T-helper 2 cell treated with Interferon-gamma antibody and Interleukin-4, amounts not matched to agents 5 μg/mL and 100 μg/mL, for 36 hours (primary cell): ENCODE data around the gene LRRFIP1.
"Not testable (repeated sequence)": the region's sequence is repeated elsewhere in the genome, so short reads cannot be mapped to it uniquely, and the experiment has no call there.

Experiments
- DNase-seq: peaks from one replicate; pipeline ENCODE4 v3.0.0; 2021; ENCODE audit warnings: low spot score
- H3K27ac Mint-ChIP-seq: one replicate; pipeline ENCODE4 v1.8.0; 2021; ENCODE audit warnings: mild to moderate bottlenecking, mixed read lengths
- H3K27me3 Mint-ChIP-seq: one replicate; pipeline ENCODE4 v1.8.0; 2021; ENCODE audit warnings: low read depth, mixed read lengths
- H3K36me3 Mint-ChIP-seq: one replicate; pipeline ENCODE4 v1.8.0; 2021; ENCODE audit warnings: low read depth, mixed read lengths
- H3K4me1 Mint-ChIP-seq: one replicate; pipeline ENCODE4 v1.8.0; 2021; ENCODE audit warnings: low read depth, mixed read lengths
- H3K4me3 Mint-ChIP-seq: one replicate; pipeline ENCODE4 v1.8.0; 2022; ENCODE audit warnings: mild to moderate bottlenecking, moderate library complexity, mixed read lengths
- H3K9me3 Mint-ChIP-seq: one replicate; pipeline ENCODE4 v1.8.0; 2021; ENCODE audit warnings: mixed read lengths

LRRFIP1 gene

DNA sequence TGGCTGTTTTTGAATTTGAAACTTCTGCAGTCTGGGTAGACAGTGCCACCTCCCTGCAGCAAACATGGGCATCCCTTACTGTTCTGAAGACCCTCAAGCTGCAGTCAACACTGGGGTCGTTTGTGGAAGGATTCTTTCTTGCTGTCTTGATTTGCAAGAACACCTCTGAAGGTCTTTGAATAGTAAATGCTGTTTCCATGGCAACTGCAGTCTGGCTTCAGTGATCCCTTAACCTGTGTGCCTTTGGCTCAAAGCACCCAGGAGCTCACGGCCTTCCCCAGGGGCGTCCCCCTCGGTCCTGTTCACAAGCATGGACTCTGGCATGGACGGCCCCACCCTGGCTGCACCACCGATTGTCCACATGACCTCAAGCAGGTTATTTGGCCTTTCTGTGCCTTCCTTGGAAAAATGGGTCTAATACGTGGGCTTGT lies 38.3 kb downstream of the LRRFIP1 start:
- DNase-seq: no peak
- Mint-ChIP-seq H3K27ac (no peak overlapping the region), H3K4me1 (peaks cover 6% of the 10 kb centered on the region), H3K4me3 (no peak overlapping the region), H3K27me3 (peaks cover 25% of the 10 kb centered on the region), H3K9me3 (no peaks in the 10 kb centered on the region), H3K36me3 (no peaks in the 10 kb centered on the region)

DNA sequence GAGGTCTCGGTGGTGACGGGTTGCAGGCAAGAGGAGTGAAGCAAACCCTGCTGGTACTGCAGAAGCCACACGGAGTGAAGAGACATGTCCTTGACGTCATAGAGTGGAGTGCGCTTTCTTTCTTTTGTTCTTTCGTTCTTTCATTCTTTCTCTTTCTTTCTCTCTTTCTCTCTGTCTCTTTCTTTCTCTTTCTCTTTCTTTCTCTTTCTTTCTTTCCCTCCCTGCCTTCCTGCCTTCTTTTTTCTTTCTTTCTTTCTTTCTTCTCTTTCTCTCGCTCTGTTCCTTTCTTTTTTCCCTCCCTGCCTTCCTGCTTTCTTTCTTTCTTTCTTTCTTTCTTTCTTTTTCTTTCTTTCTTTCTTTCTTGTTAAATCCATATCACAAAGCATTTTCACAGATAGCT lies 39.2 kb downstream of the LRRFIP1 start:
- Mint-ChIP-seq H3K27ac (no peak overlapping the region), H3K27me3 (peaks cover 25% of the 10 kb centered on the region), H3K9me3 (no peaks in the 10 kb centered on the region), H3K4me1 (peaks cover 7% of the 10 kb centered on the region), H3K36me3 (no peaks in the 10 kb centered on the region), H3K4me3 (no peak overlapping the region)
- no peak for DNase-seq

DNA sequence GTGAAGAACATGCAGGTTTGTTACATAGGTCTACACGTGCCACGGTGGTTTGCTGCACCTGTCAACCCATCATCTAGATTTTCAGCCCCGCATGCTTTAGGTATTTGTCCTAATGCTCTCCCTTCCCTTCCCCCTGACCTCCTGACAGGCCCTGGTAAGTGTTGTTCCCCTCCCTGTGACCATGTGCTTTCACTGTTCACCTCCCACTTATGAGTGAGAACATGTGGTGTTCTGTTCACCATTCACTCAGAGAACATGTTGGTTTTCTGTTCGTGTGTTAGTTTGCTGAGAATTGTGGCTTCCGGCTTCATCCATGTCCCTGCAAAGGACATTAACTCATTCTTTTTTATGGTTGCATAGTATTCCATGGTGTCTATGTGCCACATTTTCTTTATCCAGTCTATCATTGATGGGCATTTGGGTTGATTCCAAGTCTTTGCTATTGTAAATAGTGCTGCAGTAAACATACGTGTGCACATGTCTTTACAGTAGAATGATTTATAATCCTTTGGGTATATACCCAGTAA lies 39.7 kb downstream of the LRRFIP1 start:
- H3K4me3 Mint-ChIP-seq, DNase-seq, H3K27ac Mint-ChIP-seq, H3K9me3 Mint-ChIP-seq, H3K36me3 Mint-ChIP-seq: not testable (repeated sequence)
- peaks cover 25% of the 10 kb centered on the region for H3K27me3 Mint-ChIP-seq
- H3K4me1 Mint-ChIP-seq: peaks cover 10% of the 10 kb centered on the region

DNA sequence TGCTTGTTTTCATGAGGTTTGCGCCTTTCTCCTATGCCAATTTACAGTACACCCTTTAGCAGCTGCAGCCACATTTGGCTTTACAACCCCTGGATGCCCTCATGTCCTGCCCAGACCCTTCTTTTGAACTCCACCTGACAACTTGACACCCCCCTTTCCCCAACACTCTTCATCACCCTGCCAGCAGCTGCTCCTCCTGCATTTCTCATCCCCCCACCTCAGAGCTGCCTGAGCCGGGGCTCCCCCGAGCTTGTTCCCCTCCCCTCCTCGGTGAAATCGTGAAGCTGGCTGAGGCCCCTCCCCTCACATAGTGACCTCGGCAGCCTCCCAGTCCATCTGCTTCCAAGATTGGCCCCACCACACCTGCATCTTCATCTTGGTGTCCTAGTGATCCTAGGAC lies 40.5 kb downstream of the LRRFIP1 start:
- peaks cover 10% of the 10 kb centered on the region for H3K4me1 Mint-ChIP-seq
- H3K27me3 Mint-ChIP-seq: peaks cover 21% of the 10 kb centered on the region
- H3K27ac Mint-ChIP-seq: no peak overlapping the region
- H3K9me3 Mint-ChIP-seq: no peaks in the 10 kb centered on the region
- no peak for DNase-seq
- no peak overlapping the region for H3K4me3 Mint-ChIP-seq
- no peaks in the 10 kb centered on the region for H3K36me3 Mint-ChIP-seq

DNA sequence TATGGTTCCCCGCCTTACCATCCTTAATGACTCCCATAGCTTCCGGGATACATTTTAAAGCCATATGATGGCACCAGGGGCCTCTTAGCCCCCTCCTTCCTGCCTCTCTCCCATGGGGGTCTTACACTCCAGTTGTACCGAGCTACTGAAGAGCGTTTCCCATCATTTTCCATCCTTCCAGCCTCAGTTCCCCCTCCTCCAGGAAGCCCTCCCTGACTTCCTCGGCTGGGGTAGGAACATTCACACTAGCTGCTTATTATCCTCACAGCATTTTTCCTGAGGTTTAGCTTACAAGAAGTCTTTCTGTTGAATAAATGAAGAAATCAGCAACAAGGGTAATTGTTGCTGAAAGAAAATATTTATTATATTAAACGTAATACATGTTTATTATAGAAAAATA lies 41.1 kb downstream of the LRRFIP1 start:
- Mint-ChIP-seq H3K4me1 (peaks cover 12% of the 10 kb centered on the region), H3K4me3 (no peak overlapping the region), H3K36me3 (no peaks in the 10 kb centered on the region), H3K9me3 (no peaks in the 10 kb centered on the region), H3K27me3 (peaks cover 20% of the 10 kb centered on the region), H3K27ac (no peak overlapping the region)
- DNase-seq: no peak

DNA sequence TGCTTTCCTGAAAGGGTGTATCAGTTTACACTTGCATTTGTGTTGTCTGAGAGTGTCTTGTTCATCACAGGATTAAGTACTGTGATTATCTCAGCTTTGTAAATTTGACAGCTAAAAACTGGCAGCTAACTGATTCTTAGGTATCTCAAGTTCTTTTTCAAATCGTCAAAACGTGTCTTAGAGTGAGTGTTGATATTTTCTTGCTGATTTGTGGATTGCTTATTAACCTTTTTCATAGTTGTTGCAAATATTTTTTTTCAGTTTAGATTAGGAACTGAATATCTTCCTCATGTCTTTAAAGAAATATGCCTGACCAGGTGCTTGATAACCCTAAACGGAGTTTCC lies 41.9 kb downstream of the LRRFIP1 start:
- Mint-ChIP-seq H3K27me3 (peaks cover 15% of the 10 kb centered on the region), H3K4me1 (peaks cover 20% of the 10 kb centered on the region), H3K27ac (no peak overlapping the region), H3K9me3 (no peaks in the 10 kb centered on the region), H3K4me3 (no peak overlapping the region), H3K36me3 (no peaks in the 10 kb centered on the region)
- DNase-seq: no peak

DNA sequence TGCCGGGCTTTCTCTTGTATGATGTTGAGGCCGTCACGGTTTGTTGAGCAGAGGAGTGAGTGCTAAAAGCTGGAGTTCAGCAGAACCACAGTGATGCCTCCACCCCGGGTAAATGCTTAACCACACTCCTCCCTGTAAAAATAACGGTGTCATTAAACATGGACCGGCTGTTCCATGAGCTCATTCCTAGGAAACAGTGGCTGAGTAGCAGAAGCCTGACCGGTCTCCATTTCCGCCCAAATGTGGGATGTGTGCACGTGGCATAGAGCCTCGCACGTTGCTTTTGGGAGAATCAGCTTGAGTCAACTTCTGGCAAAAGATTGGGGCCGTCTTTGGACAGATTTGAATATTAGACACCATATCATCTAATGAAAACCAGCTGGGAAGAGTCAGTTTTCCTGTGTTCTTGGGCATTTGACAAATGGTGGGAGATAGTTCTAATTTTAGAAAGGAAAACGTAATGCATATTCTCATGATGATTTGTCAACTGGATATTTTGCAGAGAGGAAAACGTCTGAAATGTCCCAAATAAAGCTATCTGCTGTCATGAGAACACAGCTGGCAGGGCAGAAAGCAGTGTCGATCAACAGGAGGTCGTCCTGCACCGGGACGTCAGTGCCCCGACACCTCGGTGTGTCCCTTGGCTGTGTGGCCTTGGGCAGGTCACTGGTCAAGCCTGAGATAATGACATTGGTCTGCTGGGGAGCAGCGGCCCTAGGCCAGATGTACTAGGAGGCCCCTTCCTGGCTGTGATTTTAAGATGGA lies 42.4 kb downstream of the LRRFIP1 start:
- Mint-ChIP-seq H3K4me1 (peaks cover 26% of the 10 kb centered on the region), H3K4me3 (no peak overlapping the region)

DNA sequence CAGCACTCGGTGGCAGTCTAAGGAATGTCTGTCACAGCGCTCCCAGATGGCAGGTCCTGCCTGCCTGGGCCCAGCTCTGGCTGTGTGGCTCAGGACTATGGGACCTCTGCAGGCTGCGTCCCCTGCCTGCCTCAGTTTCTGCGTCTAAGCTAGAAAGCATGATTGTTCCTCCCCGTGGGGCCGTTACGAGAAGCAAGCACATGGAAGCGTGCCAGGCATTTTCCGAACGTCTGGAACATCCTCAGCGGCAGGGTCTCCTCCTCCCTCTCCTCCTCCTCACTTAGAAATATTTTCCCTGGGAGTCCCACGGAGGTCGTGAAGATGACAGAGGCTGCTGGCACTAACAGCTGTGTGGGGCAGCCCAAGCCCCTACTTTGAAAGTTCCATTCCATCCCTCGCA lies 43.3 kb downstream of the LRRFIP1 start:
- Mint-ChIP-seq H3K4me1 (peaks cover 34% of the 10 kb centered on the region), H3K9me3 (no peaks in the 10 kb centered on the region), H3K4me3 (no peak overlapping the region), H3K27ac (no peak overlapping the region), H3K27me3 (peaks cover 15% of the 10 kb centered on the region), H3K36me3 (no peaks in the 10 kb centered on the region)
- no peak for DNase-seq

More for the DNA sequence above, 42.4 kb downstream of the LRRFIP1 start:
- H3K27ac Mint-ChIP-seq: no peak overlapping the region
- H3K36me3 Mint-ChIP-seq: no peaks in the 10 kb centered on the region
- no peak for DNase-seq
- H3K27me3 Mint-ChIP-seq: peaks cover 15% of the 10 kb centered on the region
- no peaks in the 10 kb centered on the region for H3K9me3 Mint-ChIP-seq

DNA sequence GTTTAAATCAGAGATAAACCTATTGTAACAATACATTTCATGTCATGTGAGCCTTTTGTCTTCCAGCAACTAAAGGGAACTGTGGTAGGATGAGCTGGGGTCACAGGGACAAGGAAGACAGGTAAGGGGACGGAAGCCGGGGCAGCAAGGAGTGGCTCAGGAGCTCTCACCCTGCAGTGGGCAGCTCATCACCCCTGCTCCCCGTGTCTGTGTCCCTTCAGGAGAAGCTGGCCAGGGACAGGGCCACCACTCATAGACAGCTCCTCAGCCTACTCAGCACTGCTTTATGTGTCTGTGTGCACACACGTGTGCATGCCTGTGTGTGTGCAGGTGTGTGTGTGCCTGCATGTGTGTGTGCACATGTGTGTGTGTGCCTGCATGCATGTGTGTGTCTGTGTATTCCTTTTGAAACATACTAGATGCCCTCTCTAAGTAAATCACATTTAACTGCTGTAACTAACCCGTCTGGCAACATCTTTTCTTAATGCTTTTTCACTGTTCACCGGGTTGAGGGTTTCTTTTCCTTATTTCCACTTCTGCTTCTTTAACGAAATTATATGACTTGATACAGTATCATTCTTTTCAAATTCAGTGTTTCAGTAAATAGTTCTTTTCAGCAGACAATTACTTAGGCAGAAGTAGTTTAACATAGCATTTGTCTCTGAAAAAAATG lies 44.2 kb downstream of the LRRFIP1 start:
- no peak overlapping the region for H3K27ac Mint-ChIP-seq
- no peaks in the 10 kb centered on the region for H3K36me3 Mint-ChIP-seq
- DNase-seq: no peak
- H3K9me3 Mint-ChIP-seq: no peaks in the 10 kb centered on the region
- H3K4me1 Mint-ChIP-seq: peaks cover 43% of the 10 kb centered on the region
- H3K4me3 Mint-ChIP-seq: no peak overlapping the region
- peaks cover 9% of the 10 kb centered on the region for H3K27me3 Mint-ChIP-seq

DNA sequence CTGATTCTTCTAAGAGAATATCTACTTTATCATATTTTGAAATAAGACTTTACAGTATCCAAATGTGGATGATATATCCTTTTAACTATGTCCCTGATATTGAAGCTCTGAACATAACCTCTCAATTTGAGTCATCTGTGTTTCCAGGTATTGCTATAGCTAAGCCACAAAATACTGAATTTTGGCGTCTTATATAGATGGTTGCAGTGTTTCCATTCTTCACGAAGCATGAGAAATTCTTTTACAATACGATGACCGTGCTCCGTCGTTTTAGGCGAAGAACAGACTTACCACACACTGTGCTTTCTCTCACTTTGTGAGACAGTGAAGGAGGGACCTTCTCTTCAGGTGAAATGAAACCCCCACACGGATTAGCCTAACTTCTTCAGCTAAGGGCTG lies 45.3 kb downstream of the LRRFIP1 start:
- Mint-ChIP-seq H3K27me3 (peaks cover 3% of the 10 kb centered on the region), H3K9me3 (no peaks in the 10 kb centered on the region), H3K4me3 (peak overlapping the region; percentile 89), H3K4me1 (peaks cover 51% of the 10 kb centered on the region), H3K36me3 (no peaks in the 10 kb centered on the region), H3K27ac (peak overlapping the region; percentile 96)
- no peak for DNase-seq

DNA sequence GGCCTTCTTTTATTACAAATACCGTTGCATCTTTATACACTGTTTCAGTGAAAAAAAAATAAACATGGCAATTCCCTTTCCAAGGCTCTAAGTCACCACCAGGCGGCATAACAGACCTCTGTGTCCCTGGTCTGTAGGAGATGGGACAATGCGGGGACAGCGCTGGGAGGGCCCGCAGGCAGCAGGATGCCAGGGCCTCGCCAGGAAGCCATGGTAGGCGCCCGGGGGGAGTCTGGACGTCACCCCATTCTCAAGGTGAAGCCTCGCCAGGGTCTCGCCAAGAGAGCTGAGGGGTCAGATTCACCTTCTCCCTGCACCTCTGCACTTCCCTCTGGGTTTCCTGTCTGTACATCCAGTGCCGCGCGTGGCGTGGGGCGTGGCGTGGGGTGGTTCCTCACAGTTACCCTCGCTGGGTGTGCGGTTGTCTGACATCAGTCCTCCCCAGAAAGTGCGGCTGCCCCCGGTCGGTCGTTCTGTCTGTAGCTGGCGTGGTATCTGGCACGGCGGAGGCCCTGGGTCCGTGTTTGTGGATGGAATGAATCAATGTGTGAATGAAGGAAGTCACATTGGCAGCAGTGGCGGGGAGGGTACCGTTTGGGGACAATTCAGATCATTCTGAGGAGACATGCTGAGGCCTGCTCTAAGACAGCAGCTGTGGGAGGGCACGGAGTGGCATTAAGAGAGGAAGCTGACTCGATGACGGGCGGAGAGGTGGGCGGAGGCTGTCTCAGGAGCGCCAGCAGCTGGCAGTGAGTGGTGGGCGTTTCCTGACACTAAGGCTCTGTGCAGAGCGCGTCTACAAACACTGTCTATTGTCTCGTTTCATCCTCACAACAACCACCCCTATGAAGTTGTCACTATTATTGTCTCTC lies 46.0 kb downstream of the LRRFIP1 start:
- H3K9me3 Mint-ChIP-seq: no peaks in the 10 kb centered on the region
- no peaks in the 10 kb centered on the region for H3K36me3 Mint-ChIP-seq
- peak overlapping the region; percentile 96 for H3K27ac Mint-ChIP-seq
- peak; percentile 89 for DNase-seq
- peaks cover 51% of the 10 kb centered on the region for H3K4me1 Mint-ChIP-seq
- H3K27me3 Mint-ChIP-seq: no peaks in the 10 kb centered on the region
- H3K4me3 Mint-ChIP-seq: peak overlapping the region; percentile 89

DNA sequence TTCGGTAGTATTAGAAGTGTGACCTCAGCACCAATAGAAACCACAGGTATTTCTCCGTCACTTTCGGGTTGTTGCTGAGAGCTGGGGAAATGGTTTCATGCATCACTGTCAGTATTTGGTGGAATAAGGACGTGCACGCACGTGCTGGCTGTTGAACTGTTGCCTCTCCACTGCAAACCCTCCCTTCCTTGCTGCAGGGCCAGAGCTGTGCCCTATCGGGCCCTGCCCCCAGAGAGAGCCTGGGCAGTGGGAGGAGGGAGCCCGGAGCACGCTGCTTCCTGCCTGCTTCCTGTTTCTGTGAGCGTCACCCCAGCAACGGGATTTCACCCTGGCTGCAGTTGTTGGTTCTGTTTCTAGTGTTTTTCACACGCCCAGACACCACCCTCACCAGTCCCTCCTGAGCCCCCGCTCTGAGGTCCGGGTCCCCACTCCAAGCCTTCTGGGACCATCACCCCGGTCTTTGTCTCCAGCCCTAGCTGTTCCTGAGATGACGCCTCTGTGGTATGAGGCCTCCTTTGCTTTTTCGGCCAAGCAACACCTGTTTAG lies 47.4 kb downstream of the LRRFIP1 start:
- H3K36me3 Mint-ChIP-seq: no peaks in the 10 kb centered on the region
- H3K27me3 Mint-ChIP-seq: no peaks in the 10 kb centered on the region
- peak overlapping the region; percentile 89 for H3K4me3 Mint-ChIP-seq
- peak overlapping the region; percentile 96 for H3K27ac Mint-ChIP-seq
- peaks cover 51% of the 10 kb centered on the region for H3K4me1 Mint-ChIP-seq
- no peaks in the 10 kb centered on the region for H3K9me3 Mint-ChIP-seq
- peak; percentile 78 for DNase-seq

DNA sequence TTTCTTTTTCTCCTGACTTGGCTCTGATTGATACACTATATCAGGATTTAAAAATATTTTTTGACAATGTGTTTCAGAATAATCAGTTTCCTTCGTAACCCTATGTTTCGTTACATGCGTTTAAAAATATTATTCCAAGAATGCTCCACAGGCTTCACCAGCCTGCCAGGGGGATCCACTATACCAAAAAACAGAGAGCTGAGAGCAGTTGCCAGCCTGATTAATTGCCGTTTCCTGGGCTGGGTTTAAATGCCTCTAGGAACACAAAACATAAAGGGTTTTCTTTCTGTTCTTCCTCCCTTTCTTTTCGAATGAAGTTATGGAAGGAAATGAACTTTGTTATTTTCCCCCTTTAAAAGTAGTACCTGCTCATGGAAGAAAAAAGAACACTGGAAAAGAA lies 47.9 kb downstream of the LRRFIP1 start:
- no peaks in the 10 kb centered on the region for H3K36me3 Mint-ChIP-seq
- H3K4me3 Mint-ChIP-seq: peak overlapping the region; percentile 89
- H3K27me3 Mint-ChIP-seq: no peaks in the 10 kb centered on the region
- H3K9me3 Mint-ChIP-seq: no peaks in the 10 kb centered on the region
- peak overlapping the region; percentile 96 for H3K27ac Mint-ChIP-seq
- peaks cover 51% of the 10 kb centered on the region for H3K4me1 Mint-ChIP-seq
- DNase-seq: no peak
